Measurements from ENCODE around the gene AAK1. TPM values are rescaled to one million over a fixed set of nuclear protein-coding genes. Genes with fewer than 3 reads are reported as not detected.

AAK1 gene
- total and polyA plus RNA-seq, 2 of the 13 experiments (the other 11 are each of a cell fraction or from before 2014, with no cell fraction given), result 9.8 to 10.3 TPM

- ChIA-PET CTCF (ENCODE audit: low intra/inter-chr PET ratio, low total read pairs) (no interaction called here), POLR2A (no interaction called here)
- Histone ChIP-seq H4K20me1 (ENCODE audit: insufficient read depth, low read length) (no peaks in the 10 kb centered on the region), H3K79me2 (ENCODE audit: insufficient read depth, low read length) (no peaks in the 10 kb centered on the region), H3K9ac (ENCODE audit: insufficient read depth, low read depth, low read length) (no peak overlapping the region), H2AFZ (ENCODE audit: low read length) (no peak overlapping the region), H3K27me3 (ENCODE audit: control insufficient read depth in 1 of 2, insufficient read depth in 2 of 2, low read length in 2 of 2) (no peaks in the 10 kb centered on the region), H3K4me3 (replicated peaks in 1 of 3; ENCODE audit: insufficient read depth in 1 of 3, low read depth in 2 of 3, low read length in 3 of 3) (no peak overlapping the region), H3K36me3 (replicated peaks in 1 of 2; ENCODE audit: control insufficient read depth in 1 of 2, insufficient read depth in 2 of 2, low read length in 2 of 2) (no peaks in the 10 kb centered on the region), H3K4me1 (ENCODE audit: insufficient read depth, low read length) (no peaks in the 10 kb centered on the region), H3K4me2 (ENCODE audit: low read depth, low read length) (no peak overlapping the region), H3K9me3 (ENCODE audit: low read length) (no peaks in the 10 kb centered on the region), H3K27ac (ENCODE audit: extremely low read length, insufficient read depth, low read length) (no peak overlapping the region)
- no peak for ATAC-seq
- 93% methylated on average over 2 of the region's 2 CpGs for WGBS (ENCODE audit: low lambda C conversion rate)
- no TSS peak for BruUV-seq (replicated peaks)
- in situ Hi-C loops (cut with HindIII; ENCODE audit: extremely low pct_ligation_motif_present, low pct_unique_long_range_greater_than_20kb), result no loop called here
- intact Hi-C loops (cut with micrococcal nuclease; ENCODE audit: unreplicated experiment), result no loop called here
- FAIRE-seq, result no peak
- no peak for DNase-seq (ENCODE audit: low spot score)
- no peak for TF ChIP-seq ZBTB44 (CRISPR knock-in tag; IDR thresholded peaks at IDR 0.05)
- TF ChIP-seq HNRNPK (IDR thresholded peaks at IDR 0.05; ENCODE audit: low read depth, low read length, poor library complexity, severe bottlenecking), result peak; percentile 71
- no peak for TF ChIP-seq ZNF788 (CRISPR knock-in tag; IDR thresholded peaks at IDR 0.05; ENCODE audit: borderline replicate concordance)
- no peak for TF ChIP-seq SMARCC2 (IDR thresholded peaks at IDR 0.05)
- no peak for TF ChIP-seq GATA4 (IDR thresholded peaks at IDR 0.05; ENCODE audit: borderline replicate concordance, low read depth)
- 0 out of 2 replicates have a peak, but pooled peaks have one; percentile 62 for TF ChIP-seq PCBP1 (IDR thresholded peaks at IDR 0.05; ENCODE audit: borderline replicate concordance, low read depth, low read length)
- TF ChIP-seq ARHGAP35 (CRISPR knock-in tag; IDR thresholded peaks at IDR 0.05; ENCODE audit: borderline replicate concordance), result no peak
- no peak for TF ChIP-seq FOXK2 (IDR thresholded peaks at IDR 0.05)
- no peak for TF ChIP-seq ZMAT3 (CRISPR knock-in tag; conservative IDR thresholded peaks at IDR 0.05)
- TF ChIP-seq YEATS4 (CRISPR knock-in tag; IDR thresholded peaks at IDR 0.05; ENCODE audit: borderline replicate concordance), result no peak
- no peak for TF ChIP-seq ZNF343 (CRISPR knock-in tag; IDR thresholded peaks at IDR 0.05)
- no peak for TF ChIP-seq ZFP36L1 (CRISPR knock-in tag; IDR thresholded peaks at IDR 0.05)
These were observed 168.9 kb downstream of the AAK1 start for GRCh38 chr2:69474688-69475087.
